GM12801 (cell line): Measurements from ENCODE around the gene HDAC3.

Experiments
- TF ChIP-seq, protein P1 (sequence below): IDR thresholded peaks from one replicate; pipeline ENCODE4 v1.5.1; 2011; ENCODE audit warnings: control low read depth; ENCODE audit not compliant: insufficient read length; ENCODE audit errors: extremely low read depth

The HDAC3 gene

DNA sequence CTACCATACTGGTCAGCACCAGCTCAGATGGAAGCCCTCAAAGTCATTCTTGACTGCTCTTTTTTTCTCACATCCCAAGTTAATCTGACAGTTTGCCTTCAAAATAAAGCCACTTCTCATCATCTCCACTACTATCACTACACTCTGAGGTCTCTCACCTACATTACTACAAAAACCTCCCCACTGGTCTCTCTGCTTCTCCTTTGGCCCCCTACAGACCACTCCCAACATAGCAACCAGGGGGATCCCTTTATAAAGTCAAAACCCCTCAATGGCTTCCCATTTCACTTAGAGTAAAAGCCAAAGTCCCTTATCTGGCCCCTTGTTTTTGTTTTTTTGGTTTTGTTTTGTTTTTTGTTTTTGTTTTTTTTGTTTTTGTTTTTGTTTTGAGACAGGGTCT lies 40.8 kb upstream of the HDAC3 start:
- TF ChIP-seq, protein P1, sequence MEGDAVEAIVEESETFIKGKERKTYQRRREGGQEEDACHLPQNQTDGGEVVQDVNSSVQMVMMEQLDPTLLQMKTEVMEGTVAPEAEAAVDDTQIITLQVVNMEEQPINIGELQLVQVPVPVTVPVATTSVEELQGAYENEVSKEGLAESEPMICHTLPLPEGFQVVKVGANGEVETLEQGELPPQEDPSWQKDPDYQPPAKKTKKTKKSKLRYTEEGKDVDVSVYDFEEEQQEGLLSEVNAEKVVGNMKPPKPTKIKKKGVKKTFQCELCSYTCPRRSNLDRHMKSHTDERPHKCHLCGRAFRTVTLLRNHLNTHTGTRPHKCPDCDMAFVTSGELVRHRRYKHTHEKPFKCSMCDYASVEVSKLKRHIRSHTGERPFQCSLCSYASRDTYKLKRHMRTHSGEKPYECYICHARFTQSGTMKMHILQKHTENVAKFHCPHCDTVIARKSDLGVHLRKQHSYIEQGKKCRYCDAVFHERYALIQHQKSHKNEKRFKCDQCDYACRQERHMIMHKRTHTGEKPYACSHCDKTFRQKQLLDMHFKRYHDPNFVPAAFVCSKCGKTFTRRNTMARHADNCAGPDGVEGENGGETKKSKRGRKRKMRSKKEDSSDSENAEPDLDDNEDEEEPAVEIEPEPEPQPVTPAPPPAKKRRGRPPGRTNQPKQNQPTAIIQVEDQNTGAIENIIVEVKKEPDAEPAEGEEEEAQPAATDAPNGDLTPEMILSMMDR: no peak

DNA sequence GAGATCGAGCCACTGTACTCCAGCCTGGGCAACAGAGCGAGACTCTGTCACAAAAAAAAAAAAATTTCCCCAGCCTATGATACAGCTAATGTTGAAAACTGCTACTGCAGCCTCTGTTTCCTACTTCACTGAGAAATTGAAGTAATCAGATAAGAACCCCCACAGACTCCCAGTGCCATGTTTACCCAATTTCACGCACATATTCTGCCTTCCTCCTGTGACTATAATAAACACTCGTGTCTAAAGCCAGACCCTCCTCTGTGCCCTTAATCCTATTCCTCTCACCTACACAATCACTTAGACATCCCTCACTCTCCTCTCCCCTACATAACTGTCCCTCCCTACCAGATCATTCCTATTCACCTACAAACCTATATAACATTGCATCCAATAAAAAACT lies 39.0 kb upstream of the HDAC3 start:
- TF ChIP-seq, protein P1: no peak

DNA sequence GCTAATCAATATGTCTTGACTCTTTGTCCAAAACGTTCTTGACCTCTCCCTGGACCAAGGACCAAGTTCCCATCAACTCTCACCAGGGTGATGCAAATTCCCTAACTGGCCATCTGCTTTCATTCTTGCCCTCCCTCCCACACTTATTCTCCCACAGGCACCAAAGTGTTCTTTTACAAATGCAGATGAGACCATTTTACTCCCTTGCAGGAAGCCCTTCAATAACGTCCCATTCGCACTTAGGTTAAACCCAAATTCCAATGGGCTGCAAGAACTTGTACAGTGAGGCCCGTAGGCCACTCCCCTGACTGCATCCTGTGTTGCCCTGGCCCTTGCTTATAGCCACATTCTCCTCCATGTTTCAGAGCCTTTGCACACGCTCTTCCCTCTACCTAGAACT lies 38.1 kb upstream of the HDAC3 start:
- TF ChIP-seq, protein P1: no peak

DNA sequence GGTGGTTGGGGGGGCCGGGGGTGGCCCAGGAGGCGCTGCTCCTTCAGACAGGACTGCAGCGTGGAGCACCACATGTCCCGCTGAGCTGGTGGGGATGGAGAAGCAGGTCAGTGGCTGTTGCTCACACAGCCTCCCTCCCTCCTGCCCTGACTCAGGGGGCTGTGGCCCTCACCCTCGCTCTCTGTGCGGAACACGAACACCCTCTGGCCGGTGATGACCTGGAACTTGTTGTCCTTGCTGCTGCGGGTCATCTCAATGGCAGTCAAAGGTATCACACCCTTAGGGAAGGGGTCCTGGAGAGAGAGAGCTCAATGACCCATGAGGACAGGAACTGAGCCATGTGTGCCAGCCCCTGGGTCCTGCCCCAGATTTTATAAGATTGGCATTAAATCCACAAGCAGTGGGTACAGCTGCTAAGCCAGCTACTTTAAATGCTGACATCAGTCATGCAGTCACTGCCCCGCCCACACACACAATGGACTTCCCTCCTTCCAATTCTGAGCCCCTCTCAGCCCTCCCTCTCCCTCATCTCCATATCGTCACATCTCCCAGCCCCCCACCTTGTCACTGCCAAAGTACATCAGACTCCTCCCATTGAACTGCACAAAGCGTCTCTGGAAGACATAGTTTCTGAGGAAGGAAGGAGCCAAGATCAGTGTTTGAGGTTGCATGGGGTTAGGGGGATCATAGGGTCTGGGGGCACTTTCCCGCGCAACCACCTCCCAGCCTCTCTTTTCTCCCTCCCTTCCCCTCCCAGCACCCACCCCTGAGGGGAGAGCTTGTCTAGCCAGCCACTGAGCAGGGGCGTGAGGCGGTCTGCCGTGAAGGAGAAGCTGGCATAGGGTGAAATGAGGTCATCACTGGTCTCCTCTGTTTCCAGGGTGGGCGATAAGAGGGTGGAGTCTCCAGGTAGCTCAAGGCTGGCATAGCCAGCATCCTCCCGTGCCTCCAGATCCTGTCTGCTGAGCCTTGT lies 36.5 kb upstream of the HDAC3 start:
- TF ChIP-seq, protein P1: no peak

DNA sequence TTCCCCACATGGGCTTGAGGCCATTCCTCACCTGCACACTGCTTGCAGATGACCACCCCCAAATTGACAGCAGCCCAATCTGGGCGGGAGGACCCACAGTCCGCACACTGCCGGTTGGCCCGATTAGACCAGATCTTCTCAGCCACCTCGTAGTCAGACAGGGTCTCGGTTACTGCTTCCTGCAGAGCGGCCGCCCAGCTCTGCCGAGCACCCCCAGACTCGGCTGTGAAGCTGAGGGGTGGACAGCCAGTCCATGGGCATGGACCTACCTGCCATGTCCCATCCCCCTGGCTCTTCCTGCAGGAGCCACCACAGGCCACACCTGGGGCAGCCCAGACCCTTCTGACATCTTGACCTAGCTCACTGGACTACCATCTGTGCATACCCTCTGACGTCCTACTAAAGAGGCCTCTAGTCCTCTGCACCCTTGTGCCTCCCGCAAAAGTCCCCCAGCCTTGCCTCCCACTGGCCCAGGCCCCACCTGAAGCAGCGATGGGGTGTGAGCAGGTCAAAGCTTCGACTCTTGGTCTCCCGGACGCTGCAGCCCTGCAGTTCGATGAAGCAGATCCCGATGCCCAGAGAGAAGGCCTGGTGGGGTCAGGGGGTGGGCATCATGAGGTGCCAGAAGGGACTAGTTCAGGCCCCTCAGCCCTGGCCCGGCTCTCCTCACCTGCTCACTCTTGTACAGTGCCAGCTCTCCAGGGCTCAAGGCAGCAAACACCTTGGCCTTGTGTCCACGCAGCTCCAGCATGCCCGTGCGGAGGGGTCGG lies 35.6 kb upstream of the HDAC3 start:
- TF ChIP-seq, protein P1: no peak

DNA sequence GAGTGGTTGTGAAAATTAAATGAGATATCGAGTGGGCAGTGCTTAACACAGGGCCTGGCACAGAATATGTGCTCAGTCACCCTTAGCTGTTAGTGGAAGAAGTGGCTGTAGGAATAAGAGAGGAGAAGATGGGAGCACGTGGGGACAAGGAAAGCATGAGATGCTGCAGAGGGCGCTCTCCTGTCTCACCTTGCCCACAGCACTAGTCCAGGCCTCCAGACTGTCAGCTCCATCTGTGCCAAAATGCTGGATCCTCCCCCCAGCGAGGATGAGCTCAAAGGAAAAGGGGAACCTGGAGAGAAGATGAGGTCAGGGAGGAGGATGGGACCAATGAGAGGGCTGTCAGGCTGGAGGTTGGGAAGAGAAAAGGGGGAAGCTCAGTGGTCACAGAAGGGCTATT lies 32.9 kb upstream of the HDAC3 start:
- TF ChIP-seq, protein P1: no peak

DNA sequence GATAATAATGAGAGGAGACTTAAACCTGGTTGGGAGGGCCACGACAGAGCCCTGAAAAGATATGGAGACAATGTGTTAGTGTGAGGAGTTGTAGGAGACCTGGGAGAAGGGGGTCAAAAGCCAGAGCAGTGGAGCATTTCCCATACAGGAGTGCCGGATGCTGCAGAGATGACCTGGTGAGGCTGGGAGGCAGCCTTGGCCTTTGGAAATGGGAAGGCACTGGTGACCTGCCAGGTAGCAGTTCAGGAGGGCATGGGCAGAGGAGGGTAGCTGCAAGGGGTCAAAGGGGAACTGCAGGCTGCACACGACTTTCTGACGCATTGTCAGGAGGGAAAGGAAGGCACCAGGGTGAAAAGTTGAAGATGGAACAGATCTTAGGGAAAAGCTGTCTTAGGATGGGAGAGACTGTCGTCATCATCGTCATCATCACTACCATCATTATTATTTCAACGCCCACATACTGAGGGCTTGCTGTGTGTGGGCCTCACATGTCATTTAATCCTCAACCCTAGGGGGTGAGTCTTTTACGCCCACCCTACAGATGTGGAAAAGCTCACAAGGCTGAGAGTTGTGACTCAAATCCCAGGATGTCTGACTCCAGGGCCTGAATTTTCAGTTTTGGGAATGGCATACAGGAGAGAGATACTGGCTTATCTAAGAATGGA lies 32.1 kb upstream of the HDAC3 start:
- TF ChIP-seq, protein P1: no peak
